ENCODE data around the gene PSMD4. TPM values are rescaled to one million over a fixed set of nuclear protein-coding genes. Genes with fewer than 3 reads are reported as not detected.
A peak's percentile ranks its signal among the peaks of the same experiment; 100 is the strongest.

PSMD4 gene
- total RNA-seq, 2 experiments from 2014 or later, result 57.2 TPM

DNA sequence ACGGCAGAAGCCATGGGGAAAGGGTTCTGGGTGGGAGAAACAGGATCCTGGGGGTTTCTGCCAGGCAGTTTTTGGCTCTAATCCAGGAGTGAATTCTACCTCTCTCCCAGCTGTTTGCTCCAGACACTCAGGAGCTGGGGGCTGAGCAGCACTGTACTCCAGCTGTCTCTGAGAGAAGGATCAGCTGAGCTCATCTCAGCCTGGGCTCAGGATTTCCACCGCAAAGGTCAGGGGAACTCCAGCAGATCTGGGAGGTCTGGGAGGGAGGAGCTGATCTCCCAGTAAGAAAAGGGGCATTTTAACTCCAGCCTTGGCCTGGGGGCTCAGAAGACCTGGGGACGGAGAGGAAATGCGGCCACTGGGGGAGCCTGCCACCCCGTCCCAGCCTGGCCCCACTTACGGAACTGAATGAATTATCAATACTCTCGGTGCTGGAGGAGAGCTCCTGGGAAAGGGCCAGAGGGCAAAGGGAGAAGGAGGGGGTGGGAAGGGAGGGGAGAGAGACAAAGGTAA is 55.3 kb downstream of the PSMD4 start:
- no peak overlapping the region for H3K27ac Mint-ChIP-seq
- peaks cover 39% of the 10 kb centered on the region for H3K4me1 Mint-ChIP-seq (ENCODE audit: low read depth)

GRCh38 chr1:151311011-151311410 is 56.5 kb downstream of the PSMD4 start:
- intact Hi-C loops (cut with DNase I, micrococcal nuclease), result no loop called here
- DNase-seq (no peak), ATAC-seq (ENCODE audit: poor library complexity) (no peak)
- TF ChIP-seq CTCF (IDR thresholded peaks at IDR 0.05), result no peak
- no peaks in the 10 kb centered on the region for H3K27me3 Mint-ChIP-seq
- peaks cover 46% of the 10 kb centered on the region for H3K4me1 Mint-ChIP-seq (ENCODE audit: low read depth)
- peaks cover 96% of the 10 kb centered on the region for H3K36me3 ChIP-seq (ENCODE audit: insufficient read depth, low read length)
- H3K27ac Mint-ChIP-seq, result peak overlapping the region; percentile 59
- H3K9me3 ChIP-seq (ENCODE audit: control insufficient read depth in 1 of 2, insufficient read depth in 1 of 2, low read length in 2 of 2), result no peaks in the 10 kb centered on the region
- no peak overlapping the region for H3K4me3 ChIP-seq (ENCODE audit: low read length)
- POLR2A ChIA-PET, result interaction anchor here (0.7 to 2.1 kb wide), 4 partner anchors 10 to 29 kb away, joined by 3 to 8 read pairs (median 5); partner anchors contain the start of genes PI4KB and ZNF687
- CTCF ChIA-PET, result interaction anchor here (2.0 to 3.3 kb wide), 2 partner anchors 10 to 29 kb away, joined by 11 to 14 read pairs; no protein-coding TSS in a partner anchor
- peaks cover 94% of the 10 kb centered on the region for H3K36me3 Mint-ChIP-seq (ENCODE audit: low read depth)
- H3K27ac ChIP-seq (ENCODE audit: low read depth in 1 of 2, low read length in 2 of 2), result no peak overlapping the region
- H3K4me1 ChIP-seq (ENCODE audit: insufficient read depth, low read length), result peaks cover 28% of the 10 kb centered on the region
- H3K4me3 Mint-ChIP-seq, result no peak overlapping the region
- no peaks in the 10 kb centered on the region for H3K9me3 Mint-ChIP-seq
- H3K27me3 ChIP-seq (ENCODE audit: control insufficient read depth in 1 of 2, insufficient read depth in 2 of 2, low read length in 2 of 2), result no peaks in the 10 kb centered on the region

More for the DNA sequence above, 55.3 kb downstream of the PSMD4 start:
- H3K4me3 ChIP-seq (ENCODE audit: low read length), result no peak overlapping the region
- no peaks in the 10 kb centered on the region for H3K27me3 Mint-ChIP-seq
- peaks cover 97% of the 10 kb centered on the region for H3K36me3 ChIP-seq (ENCODE audit: insufficient read depth, low read length)
- H3K9me3 Mint-ChIP-seq, result no peaks in the 10 kb centered on the region
- ATAC-seq (ENCODE audit: poor library complexity) (no peak), DNase-seq (no peak)
- no peak for TF ChIP-seq CTCF (IDR thresholded peaks at IDR 0.05)
- no peak overlapping the region for H3K27ac ChIP-seq (ENCODE audit: low read depth in 1 of 2, low read length in 2 of 2)
- CTCF ChIA-PET, result interaction anchor here (0.8 to 3.3 kb wide), 4 partner anchors 9 to 387 kb away, joined by 3 to 14 read pairs (median 3); partner anchors contain the start of gene PSMB4
- POLR2A ChIA-PET, result interaction anchor here (1.0 to 1.7 kb wide), 4 partner anchors 16 to 143 kb away, joined by 3 to 6 read pairs (median 4); partner anchors contain the start of gene PI4KB
- no peaks in the 10 kb centered on the region for H3K9me3 ChIP-seq (ENCODE audit: control insufficient read depth in 1 of 2, insufficient read depth in 1 of 2, low read length in 2 of 2)
- H3K4me3 Mint-ChIP-seq, result no peak overlapping the region
- H3K36me3 Mint-ChIP-seq (ENCODE audit: low read depth), result peaks cover 95% of the 10 kb centered on the region
- H3K4me1 ChIP-seq (ENCODE audit: insufficient read depth, low read length), result peaks cover 28% of the 10 kb centered on the region
- H3K27me3 ChIP-seq (ENCODE audit: control insufficient read depth in 1 of 2, insufficient read depth in 2 of 2, low read length in 2 of 2), result no peaks in the 10 kb centered on the region
- intact Hi-C loops (cut with DNase I, micrococcal nuclease), result loop anchor here in 1 of 2 experiments (10.0 kb wide), 1 partner anchor 425 kb away; no protein-coding TSS in a partner anchor

DNA sequence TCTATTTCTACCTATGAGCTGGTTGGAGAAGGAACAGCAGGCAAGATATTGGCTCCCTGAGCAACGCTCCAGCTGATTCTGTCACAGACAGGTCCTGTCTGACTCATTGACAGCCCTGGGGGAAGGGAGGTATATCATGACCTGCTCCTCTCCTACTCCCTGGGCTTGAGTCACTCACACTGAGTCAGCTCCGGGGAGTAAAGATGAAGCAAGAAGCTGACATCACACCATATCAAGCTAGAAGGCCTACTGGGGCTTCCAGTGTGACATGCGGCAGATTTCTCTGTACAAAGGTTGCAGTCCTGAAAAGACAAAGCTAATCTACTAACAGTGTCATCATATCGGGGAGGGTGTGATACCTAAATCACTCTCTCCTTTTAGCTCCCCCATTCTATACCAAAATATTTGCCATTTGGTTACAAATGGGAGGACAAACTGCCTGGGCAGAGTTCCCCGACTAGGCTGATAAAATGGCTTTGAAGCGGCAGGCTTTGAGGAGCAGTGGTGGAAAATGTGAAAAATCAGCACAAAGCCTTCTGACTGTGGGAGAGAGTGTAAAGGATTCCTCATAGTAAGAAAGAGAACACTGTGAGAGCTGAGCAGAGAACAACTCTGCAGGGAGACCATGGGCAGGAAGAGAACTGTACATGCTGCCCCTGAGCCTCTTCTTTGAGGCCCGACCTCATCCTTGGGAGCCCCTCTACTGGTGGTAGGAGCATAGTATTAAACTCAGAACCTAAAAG is 57.2 kb downstream of the PSMD4 start:
- no peaks in the 10 kb centered on the region for H3K9me3 ChIP-seq (ENCODE audit: control insufficient read depth in 1 of 2, insufficient read depth in 1 of 2, low read length in 2 of 2)
- H3K27me3 ChIP-seq (ENCODE audit: control insufficient read depth in 1 of 2, insufficient read depth in 2 of 2, low read length in 2 of 2), result no peaks in the 10 kb centered on the region
- no peaks in the 10 kb centered on the region for H3K9me3 Mint-ChIP-seq
- H3K4me1 Mint-ChIP-seq (ENCODE audit: low read depth), result peaks cover 46% of the 10 kb centered on the region
- H3K27ac ChIP-seq (ENCODE audit: low read depth in 1 of 2, low read length in 2 of 2), result peak overlapping the region; percentile 25 to 39
- H3K27me3 Mint-ChIP-seq, result no peaks in the 10 kb centered on the region
- CTCF ChIA-PET, result interaction anchor here (0.9 to 3.3 kb wide), 3 partner anchors 11 to 28 kb away, joined by 3 to 14 read pairs (median 11); no protein-coding TSS in a partner anchor
- peaks cover 95% of the 10 kb centered on the region for H3K36me3 ChIP-seq (ENCODE audit: insufficient read depth, low read length)
- TF ChIP-seq CTCF (IDR thresholded peaks at IDR 0.05), result no peak
- no peak overlapping the region for H3K4me3 ChIP-seq (ENCODE audit: low read length)
- peak overlapping the region; percentile 59 for H3K27ac Mint-ChIP-seq
- DNase-seq, result peak in 13 of 14 experiments; percentile 20 to 82 (median 54)
- POLR2A ChIA-PET, result interaction anchor here (1.4 to 2.1 kb wide), 3 partner anchors 11 to 18 kb away, joined by 4 to 8 read pairs (median 6); partner anchors contain the start of gene PI4KB
- intact Hi-C loops (cut with DNase I, micrococcal nuclease), result no loop called here
- peak; percentile 91 for ATAC-seq (ENCODE audit: poor library complexity)
- no peak overlapping the region for H3K4me3 Mint-ChIP-seq
- H3K4me1 ChIP-seq (ENCODE audit: insufficient read depth, low read length), result peaks cover 28% of the 10 kb centered on the region
- H3K36me3 Mint-ChIP-seq (ENCODE audit: low read depth), result peaks cover 94% of the 10 kb centered on the region
